ENCODE measurements around the gene ZFC3H1. TPM values are rescaled to one million over a fixed set of nuclear protein-coding genes. Genes with fewer than 3 reads are reported as not detected.
"Not testable (repeated sequence)": the region's sequence is repeated elsewhere in the genome, so short reads cannot be mapped to it uniquely, and the experiment has no call there.

The ZFC3H1 gene
- total and polyA plus RNA-seq, 2 of the 13 experiments (the other 11 are each of a cell fraction or from before 2014, with no cell fraction given), result 17.1 to 38.3 TPM

GRCh38 chr12:71694099-71694820, 30.6 kb upstream of the ZFC3H1 start (continued):
- TF ChIP-seq PBX3 (CRISPR knock-in tag; IDR thresholded peaks at IDR 0.05; ENCODE audit: borderline replicate concordance) (no peak), MLLT10 (CRISPR knock-in tag; IDR thresholded peaks at IDR 0.05) (no peak), ZFP36 (IDR thresholded peaks at IDR 0.05; ENCODE audit: borderline replicate concordance, low read depth, low read length, partially characterized antibody) (no peak), KDM6A (CRISPR knock-in tag; IDR thresholded peaks at IDR 0.05; ENCODE audit: low read depth) (no peak), REPIN1 (CRISPR knock-in tag; IDR thresholded peaks at IDR 0.05; ENCODE audit: borderline replicate concordance, low read depth) (no peak)

GRCh38 chr12:71693651-71694050, 30.0 kb upstream of the ZFC3H1 start:
- in situ Hi-C loops (cut with HindIII; ENCODE audit: extremely low pct_ligation_motif_present, low pct_unique_long_range_greater_than_20kb); H3K27ac ChIP-seq (ENCODE audit: extremely low read length, insufficient read depth, low read length); ATAC-seq; H3K4me2 ChIP-seq (ENCODE audit: low read depth, low read length); H4K20me1 ChIP-seq (ENCODE audit: insufficient read depth, low read length); DNase-seq (ENCODE audit: low spot score); H3K4me3 ChIP-seq (replicated peaks in 1 of 3; ENCODE audit: insufficient read depth in 1 of 3, low read depth in 2 of 3, low read length in 3 of 3); H3K27me3 ChIP-seq (ENCODE audit: control insufficient read depth in 1 of 2, insufficient read depth in 2 of 2, low read length in 2 of 2); H3K79me2 ChIP-seq (ENCODE audit: insufficient read depth, low read length); H3K9ac ChIP-seq (ENCODE audit: insufficient read depth, low read depth, low read length); H2AFZ ChIP-seq (ENCODE audit: low read length); intact Hi-C loops (cut with micrococcal nuclease; ENCODE audit: unreplicated experiment); BruUV-seq (replicated peaks); FAIRE-seq; CTCF ChIA-PET (ENCODE audit: low intra/inter-chr PET ratio, low total read pairs); H3K9me3 ChIP-seq (ENCODE audit: low read length); POLR2A ChIA-PET: not testable (repeated sequence)
- Histone ChIP-seq H3K36me3 (replicated peaks in 1 of 2; ENCODE audit: control insufficient read depth in 1 of 2, insufficient read depth in 2 of 2, low read length in 2 of 2) (peaks cover 0 to 13% of the 10 kb centered on the region in 2 experiments; a peak in 2 of 5 replicates), H3K4me1 (ENCODE audit: insufficient read depth, low read length) (peaks cover 21% of the 10 kb centered on the region)
- 97% methylated on average over 5 of the region's 5 CpGs for WGBS (ENCODE audit: low lambda C conversion rate)

Data from HepG2 (cell line).